HG03442 (cell line): ENCODE measurements around the gene HELQ.

Source experiments
- ATAC-seq: cut with Tn5 transposase; IDR thresholded peaks from one replicate; pipeline ENCODE4 v1.9.1; 2021; ENCODE audit warnings: mild to moderate bottlenecking, moderate library complexity; ENCODE audit not compliant: unreplicated experiment

HELQ gene

DNA sequence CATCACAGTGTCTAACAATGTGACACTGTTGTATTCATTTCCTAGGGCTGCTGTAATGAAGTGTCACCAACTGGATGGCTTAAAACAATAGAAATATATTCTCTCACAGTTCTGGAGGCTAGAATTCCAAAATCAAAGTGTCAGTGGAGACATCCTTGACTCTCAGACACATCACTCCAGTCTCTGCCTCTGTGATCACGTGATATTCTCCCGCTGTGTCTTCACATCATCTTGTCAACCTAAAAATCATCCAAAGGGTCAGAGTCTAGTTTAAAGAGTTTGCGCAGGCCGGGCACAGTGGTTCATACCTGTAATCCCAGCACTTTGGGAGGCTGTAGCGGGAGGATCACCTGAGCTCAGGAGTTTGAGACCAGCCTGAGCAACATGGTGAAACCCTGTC, 84.4 kb downstream of the HELQ start:
- no peak for ATAC-seq

DNA sequence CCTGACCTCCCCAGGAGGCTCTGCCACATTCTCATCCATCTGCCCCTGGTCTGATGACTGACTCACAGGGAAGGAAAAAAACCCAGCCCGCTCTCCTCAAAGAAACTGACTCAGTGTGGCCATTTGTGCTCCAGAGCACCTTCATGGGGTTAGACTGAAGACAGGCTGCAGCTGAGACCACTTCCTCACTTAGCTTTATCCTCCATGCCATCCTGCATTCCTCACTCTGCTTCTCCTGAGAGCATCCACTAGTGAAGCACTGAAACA, 85.0 kb downstream of the HELQ start:
- ATAC-seq: no peak

GRCh38 chr4:83369831-83370639, 85.6 kb downstream of the HELQ start:
- no peak for ATAC-seq

GRCh38 chr4:83364312-83364711, 91.3 kb downstream of the HELQ start:
- ATAC-seq: no peak

- no peak for ATAC-seq
Measured at GRCh38 chr4:83362492-83363329, 92.9 kb downstream of the HELQ start.

DNA sequence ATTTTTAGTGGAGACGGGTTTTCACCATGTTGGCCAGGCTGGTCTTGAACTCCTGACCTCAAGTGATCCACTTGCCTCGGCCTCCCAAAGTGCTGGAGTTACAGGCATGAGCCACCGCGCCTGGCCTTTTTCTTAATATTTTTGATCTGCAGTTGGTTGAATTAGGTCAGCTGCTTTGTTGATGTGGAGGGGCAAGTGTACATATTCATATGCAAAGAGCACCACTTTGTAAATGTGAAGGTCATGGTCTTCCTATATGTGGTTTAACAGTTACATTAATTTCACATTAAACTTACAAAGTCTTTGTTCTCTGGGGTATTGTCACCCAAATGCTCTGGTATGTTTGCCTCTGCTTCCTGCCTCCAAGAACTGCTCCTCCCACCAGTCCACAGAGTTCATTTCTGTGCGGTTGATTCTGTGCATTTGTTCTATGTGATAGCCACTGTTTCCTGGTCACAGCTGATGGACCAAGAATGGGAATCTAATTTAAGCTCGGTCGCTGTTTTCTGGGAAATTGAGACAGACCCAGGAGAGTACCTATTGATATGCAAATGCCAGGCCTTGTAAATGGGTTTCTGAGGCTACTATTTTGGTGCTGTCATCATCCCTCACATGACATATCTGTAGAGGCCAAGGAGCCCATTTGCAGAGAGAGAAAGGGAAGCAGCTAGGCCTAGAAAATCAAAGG, 94.1 kb downstream of the HELQ start:
- no peak for ATAC-seq

- ATAC-seq: no peak
Measured at GRCh38 chr4:83360018-83360417, 95.6 kb downstream of the HELQ start.

DNA sequence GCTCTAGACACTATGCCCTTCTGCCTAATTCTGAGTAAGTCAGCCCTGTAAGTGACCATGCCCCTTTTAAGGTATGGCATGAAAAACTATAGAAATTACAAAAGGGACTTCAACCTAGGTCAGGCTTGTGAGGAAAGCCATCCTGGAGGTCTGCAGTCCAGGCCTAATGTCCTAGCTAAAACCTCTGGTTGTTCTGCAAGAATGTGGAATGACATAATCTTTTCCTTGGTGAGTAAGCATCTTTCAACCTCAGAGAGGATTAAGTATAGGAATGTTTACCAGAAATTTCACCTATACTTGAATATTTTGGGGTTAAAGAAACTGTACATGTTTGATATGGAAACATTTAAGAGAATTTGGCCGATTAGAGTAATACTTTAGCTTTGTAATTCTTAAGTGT, 97.2 kb downstream of the HELQ start:
- no peak for ATAC-seq
